ENCODE data around the gene RASD2. TPM values are rescaled to one million over a fixed set of nuclear protein-coding genes. Genes with fewer than 3 reads are reported as not detected.

Gene RASD2
- total RNA-seq, 1 experiment from 2014 or later = 0.42 TPM

DNA sequence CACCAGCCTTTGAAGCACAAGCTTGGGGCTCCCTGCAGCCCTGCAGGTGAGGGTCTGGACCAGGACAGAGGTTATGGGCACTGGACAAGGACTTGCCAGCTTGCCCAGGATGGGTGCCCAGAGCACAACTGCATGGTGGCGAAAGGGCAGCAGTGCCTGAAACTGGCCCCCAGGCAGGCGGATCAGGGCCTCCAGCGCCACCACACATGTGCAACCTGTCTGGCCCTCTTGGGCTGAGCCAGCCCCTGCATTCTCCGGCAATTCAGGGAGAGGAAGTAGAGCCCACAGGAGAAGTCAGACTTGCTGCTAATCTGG lies 57.7 kb downstream of the RASD2 start:
- peaks cover 3% of the 10 kb centered on the region for H3K27me3 Mint-ChIP-seq (ENCODE audit: low read depth)
- no CpG with 5 or more reads among the region's 4 CpGs for WGBS (ENCODE audit: extremely low coverage, insufficient read length, low lambda C conversion rate)

More for the DNA sequence above, 57.7 kb downstream of the RASD2 start:
- Histone ChIP-seq H3K23me2 (ENCODE audit: insufficient read length, low read depth, low read length, poor library complexity, severe bottlenecking) (no peaks in the 10 kb centered on the region), H3K14ac (ENCODE audit: insufficient read depth, low read length) (no peak overlapping the region), H2BK12ac (ENCODE audit: insufficient read length, low read depth, low read length) (no peak overlapping the region), H3K56ac (ENCODE audit: insufficient read length, low read depth, low read length) (no peak overlapping the region), H3K18ac (ENCODE audit: insufficient read length, low read depth, low read length) (no peak overlapping the region), H2BK120ac (ENCODE audit: low read depth, low read length, poor library complexity, severe bottlenecking) (no peak overlapping the region), H2BK20ac (ENCODE audit: low read depth, low read length, poor library complexity, severe bottlenecking) (no peak overlapping the region), H3K27me3 (ENCODE audit: insufficient read depth, low read length) (no peaks in the 10 kb centered on the region), H3K23ac (ENCODE audit: insufficient read length, low read depth, low read length) (no peak overlapping the region), H3K9ac (ENCODE audit: extremely low read depth, insufficient read length, low read length) (no peak overlapping the region), H3K4me1 (ENCODE audit: insufficient read depth, low read length) (no peaks in the 10 kb centered on the region), H2BK15ac (ENCODE audit: low read depth, low read length) (no peak overlapping the region), H3K4ac (ENCODE audit: low read depth, low read length) (no peak overlapping the region), H3K79me2 (ENCODE audit: insufficient read depth, low read length) (no peaks in the 10 kb centered on the region), H4K91ac (ENCODE audit: insufficient read length, low read depth, low read length) (no peak overlapping the region), H2AK5ac (ENCODE audit: insufficient read length, low read length) (no peak overlapping the region), H4K5ac (ENCODE audit: insufficient read length, low read depth, low read length) (no peak overlapping the region), H4K20me1 (ENCODE audit: control insufficient read depth, insufficient read depth, insufficient read length) (no peaks in the 10 kb centered on the region), H4K8ac (replicated peaks; ENCODE audit: insufficient read length, low read depth, low read length) (no peak overlapping the region), H3T11ph (ENCODE audit: low read length) (no peak overlapping the region), H3K27ac (ENCODE audit: insufficient read length, low read depth, low read length) (no peak overlapping the region), H2BK5ac (ENCODE audit: insufficient read length, low read length) (no peak overlapping the region), H3K4me2 (ENCODE audit: insufficient read depth, insufficient read length, low read length) (no peak overlapping the region), H3K9me3 (ENCODE audit: control insufficient read depth, low read depth, low read length) (no peaks in the 10 kb centered on the region), H3K79me1 (ENCODE audit: insufficient read depth, low read depth, low read length, poor library complexity, severe bottlenecking) (no peaks in the 10 kb centered on the region), H2AFZ (ENCODE audit: low read length) (no peak overlapping the region)
- Mint-ChIP-seq H3K27ac (peak overlapping the region in 1 of 3 experiments; percentile 74; a peak in 1 of 7 replicates), H3K4me1 (peaks cover 0 to 17% of the 10 kb centered on the region in 2 experiments; a peak in 3 of 4 replicates), H3K36me3 (ENCODE audit: insufficient read depth in 1 of 3, low read depth in 3 of 3) (no peaks in the 10 kb centered on the region), H3K9me3 (no peaks in the 10 kb centered on the region), H3K4me3 (no peak overlapping the region)
- no peak for TF ChIP-seq CTCF (conservative IDR thresholded peaks at IDR 0.05)
- DNase-seq = no peak
